ENCODE measurements around the gene PTPRD. TPM values are rescaled to one million over a fixed set of nuclear protein-coding genes. Genes with fewer than 3 reads are reported as not detected.

The PTPRD gene
- total RNA-seq, 3 donors from 2014 or later: 0.26 to 0.49 (median 0.28) TPM

GRCh38 chr9:8643896-8644295, 1968.9 kb downstream of the PTPRD start:
- H3K4me3 Mint-ChIP-seq: no peak overlapping the region
- H3K36me3 Mint-ChIP-seq (ENCODE audit: insufficient read depth): no peaks in the 10 kb centered on the region
- H3K4me1 Mint-ChIP-seq (ENCODE audit: low read depth): no peaks in the 10 kb centered on the region
- no peaks in the 10 kb centered on the region for H3K9me3 Mint-ChIP-seq
- ATAC-seq (peak in 1 of 2 donors; percentile 27), DNase-seq (no peak)
- H3K27me3 Mint-ChIP-seq (ENCODE audit: low read depth): no peaks in the 10 kb centered on the region

DNA sequence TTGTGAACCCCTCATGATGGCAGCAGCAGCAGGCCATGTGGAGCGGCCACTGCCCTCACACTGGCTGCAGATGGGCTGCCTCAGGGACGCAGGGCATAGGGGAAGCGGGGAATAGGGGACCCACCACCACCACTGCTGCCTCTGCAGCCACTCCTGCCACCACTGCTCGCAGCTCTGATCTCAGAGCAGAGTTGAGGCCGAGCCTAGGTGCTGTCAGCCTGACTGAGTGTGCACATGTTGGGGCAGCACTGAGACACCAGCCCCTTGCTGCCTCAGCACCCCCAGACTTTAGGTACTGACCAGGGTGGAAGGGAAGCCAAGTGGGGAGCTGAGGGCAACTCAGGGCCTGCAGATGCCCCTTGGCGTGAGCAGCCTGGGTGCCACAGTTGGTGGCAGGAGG, 1969.3 kb downstream of the PTPRD start:
- Mint-ChIP-seq H3K4me3 (no peak overlapping the region), H3K4me1 (ENCODE audit: low read depth) (no peaks in the 10 kb centered on the region), H3K9me3 (no peaks in the 10 kb centered on the region), H3K36me3 (ENCODE audit: insufficient read depth) (no peaks in the 10 kb centered on the region), H3K27me3 (ENCODE audit: low read depth) (no peaks in the 10 kb centered on the region)
- ATAC-seq: no peak
- no peak for DNase-seq

GRCh38 chr9:8640761-8641160, 1972.0 kb downstream of the PTPRD start:
- no peak overlapping the region for H3K4me3 Mint-ChIP-seq
- ATAC-seq (no peak), DNase-seq (no peak)
- no peaks in the 10 kb centered on the region for H3K36me3 Mint-ChIP-seq (ENCODE audit: insufficient read depth)
- no peaks in the 10 kb centered on the region for H3K4me1 Mint-ChIP-seq (ENCODE audit: low read depth)
- H3K9me3 Mint-ChIP-seq: no peaks in the 10 kb centered on the region
- no peaks in the 10 kb centered on the region for H3K27me3 Mint-ChIP-seq (ENCODE audit: low read depth)

- H3K4me3 Mint-ChIP-seq: no peak overlapping the region
- DNase-seq (no peak), ATAC-seq (no peak)
- H3K9me3 Mint-ChIP-seq: no peaks in the 10 kb centered on the region
- H3K27me3 Mint-ChIP-seq (ENCODE audit: low read depth): no peaks in the 10 kb centered on the region
- H3K36me3 Mint-ChIP-seq (ENCODE audit: insufficient read depth): no peaks in the 10 kb centered on the region
- H3K4me1 Mint-ChIP-seq (ENCODE audit: low read depth): no peaks in the 10 kb centered on the region
Measured at GRCh38 chr9:8637626-8638025, 1975.2 kb downstream of the PTPRD start.

DNA sequence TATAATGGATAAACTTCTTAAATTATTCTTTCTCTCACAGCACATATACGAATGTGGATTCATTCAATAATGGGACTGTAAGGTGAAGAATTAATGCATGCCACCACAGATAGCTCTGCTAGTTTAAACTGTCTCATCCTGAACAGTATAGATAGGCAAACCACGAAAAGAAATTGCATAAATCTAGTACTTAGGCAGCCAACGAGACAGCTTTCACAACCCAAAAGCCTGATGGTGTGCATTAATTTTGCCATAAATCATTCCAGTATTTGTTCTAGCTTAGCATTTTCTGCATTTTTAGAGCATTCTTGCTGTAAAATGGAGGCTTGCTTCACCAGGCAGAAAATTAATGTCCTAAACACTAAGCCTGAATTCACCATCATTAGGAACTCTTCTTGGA, 1979.0 kb downstream of the PTPRD start:
- Mint-ChIP-seq H3K4me1 (ENCODE audit: low read depth) (no peaks in the 10 kb centered on the region), H3K4me3 (no peak overlapping the region), H3K9me3 (no peaks in the 10 kb centered on the region), H3K27me3 (ENCODE audit: low read depth) (no peaks in the 10 kb centered on the region), H3K36me3 (ENCODE audit: insufficient read depth) (no peaks in the 10 kb centered on the region)
- DNase-seq: no peak
- ATAC-seq: no peak

DNA sequence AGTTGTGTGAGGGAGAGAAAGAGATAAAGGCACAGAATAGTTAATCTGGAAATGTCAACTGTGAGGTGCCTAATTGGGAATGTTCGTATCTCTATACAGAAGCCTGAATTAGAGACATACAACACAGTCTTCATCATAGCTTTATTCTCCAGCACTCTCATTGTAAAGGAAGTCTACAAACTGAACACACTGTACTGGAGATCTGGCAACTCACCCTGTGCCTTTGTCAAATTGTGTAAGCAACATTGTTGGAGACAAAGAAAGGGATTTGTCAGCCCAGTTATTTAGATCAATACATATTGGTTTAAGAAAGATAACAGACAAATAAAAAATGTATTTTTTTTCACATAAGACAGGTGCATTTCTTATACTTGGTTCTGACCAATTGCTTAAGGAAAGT, 1980.3 kb downstream of the PTPRD start:
- H3K4me3 Mint-ChIP-seq: no peak overlapping the region
- DNase-seq: no peak
- H3K9me3 Mint-ChIP-seq: no peaks in the 10 kb centered on the region
- ATAC-seq: no peak
- no peaks in the 10 kb centered on the region for H3K4me1 Mint-ChIP-seq (ENCODE audit: low read depth)
- H3K36me3 Mint-ChIP-seq (ENCODE audit: insufficient read depth): no peaks in the 10 kb centered on the region
- no peaks in the 10 kb centered on the region for H3K27me3 Mint-ChIP-seq (ENCODE audit: low read depth)

DNA sequence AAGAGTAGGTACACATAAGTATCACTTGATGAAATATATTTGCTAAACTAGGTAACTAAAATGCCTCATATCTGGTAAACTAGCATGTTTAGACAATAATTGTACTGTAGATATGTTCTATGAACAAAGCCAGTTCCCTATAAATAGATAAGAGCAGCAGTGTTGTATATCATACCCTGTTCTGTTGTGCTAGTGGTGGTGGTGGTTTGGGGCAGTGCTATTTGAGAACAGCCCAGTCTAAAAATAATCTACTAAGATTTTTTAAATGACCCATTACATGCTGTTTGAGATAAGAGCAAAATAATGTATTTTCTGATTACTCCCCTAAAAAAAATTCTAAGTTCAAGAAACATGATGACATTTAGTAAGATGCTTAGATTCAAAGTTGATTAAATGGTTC, 1984.0 kb downstream of the PTPRD start:
- H3K27me3 Mint-ChIP-seq (ENCODE audit: low read depth): no peaks in the 10 kb centered on the region
- H3K4me1 Mint-ChIP-seq (ENCODE audit: low read depth): no peaks in the 10 kb centered on the region
- no peak overlapping the region for H3K4me3 Mint-ChIP-seq
- no peak for ATAC-seq
- no peak for DNase-seq
- no peaks in the 10 kb centered on the region for H3K9me3 Mint-ChIP-seq
- no peaks in the 10 kb centered on the region for H3K36me3 Mint-ChIP-seq (ENCODE audit: insufficient read depth)

- Mint-ChIP-seq H3K27me3 (ENCODE audit: low read depth) (no peaks in the 10 kb centered on the region), H3K9me3 (no peaks in the 10 kb centered on the region), H3K36me3 (ENCODE audit: insufficient read depth) (no peaks in the 10 kb centered on the region), H3K4me1 (ENCODE audit: low read depth) (no peaks in the 10 kb centered on the region), H3K4me3 (no peak overlapping the region)
- ATAC-seq (no peak), DNase-seq (no peak)
Measured at GRCh38 chr9:8627976-8628679, 1984.7 kb downstream of the PTPRD start.

- no peak overlapping the region for H3K4me3 Mint-ChIP-seq
- H3K4me1 Mint-ChIP-seq (ENCODE audit: low read depth): no peaks in the 10 kb centered on the region
- H3K27me3 Mint-ChIP-seq (ENCODE audit: low read depth): no peaks in the 10 kb centered on the region
- DNase-seq (no peak), ATAC-seq (no peak)
- H3K9me3 Mint-ChIP-seq: no peaks in the 10 kb centered on the region
- H3K36me3 Mint-ChIP-seq (ENCODE audit: insufficient read depth): no peaks in the 10 kb centered on the region
Measured at GRCh38 chr9:8622871-8623270, 1989.9 kb downstream of the PTPRD start.

DNA sequence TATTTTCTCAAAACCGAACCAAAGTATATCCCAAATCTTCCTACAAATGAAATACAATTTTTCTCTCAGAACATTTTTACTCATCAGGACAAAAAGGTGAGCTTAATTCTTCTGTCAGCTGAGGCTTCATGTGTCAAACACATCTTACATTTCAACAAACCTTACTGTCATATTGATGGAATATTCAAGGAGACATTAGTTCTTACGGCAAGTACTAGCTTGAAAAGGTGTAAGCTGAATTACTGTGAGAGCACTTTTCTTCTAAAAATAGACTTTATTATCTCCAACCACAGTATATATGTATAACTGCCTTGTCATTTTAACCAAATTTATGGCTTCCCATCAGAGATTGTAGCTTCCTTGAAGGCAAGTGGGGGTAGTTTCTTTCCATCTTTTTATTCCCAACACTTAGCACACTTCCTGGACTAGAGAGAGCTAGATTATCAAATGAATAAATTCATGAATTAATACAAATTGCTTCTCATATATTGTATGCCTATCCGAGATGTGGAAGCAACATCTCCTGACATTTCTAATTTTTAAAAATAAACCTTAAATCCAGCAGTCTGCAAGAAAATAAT, 1990.5 kb downstream of the PTPRD start:
- Mint-ChIP-seq H3K4me3 (no peak overlapping the region), H3K9me3 (no peaks in the 10 kb centered on the region), H3K27me3 (ENCODE audit: low read depth) (no peaks in the 10 kb centered on the region), H3K4me1 (ENCODE audit: low read depth) (no peaks in the 10 kb centered on the region), H3K36me3 (ENCODE audit: insufficient read depth) (no peaks in the 10 kb centered on the region)
- ATAC-seq (no peak), DNase-seq (no peak)

DNA sequence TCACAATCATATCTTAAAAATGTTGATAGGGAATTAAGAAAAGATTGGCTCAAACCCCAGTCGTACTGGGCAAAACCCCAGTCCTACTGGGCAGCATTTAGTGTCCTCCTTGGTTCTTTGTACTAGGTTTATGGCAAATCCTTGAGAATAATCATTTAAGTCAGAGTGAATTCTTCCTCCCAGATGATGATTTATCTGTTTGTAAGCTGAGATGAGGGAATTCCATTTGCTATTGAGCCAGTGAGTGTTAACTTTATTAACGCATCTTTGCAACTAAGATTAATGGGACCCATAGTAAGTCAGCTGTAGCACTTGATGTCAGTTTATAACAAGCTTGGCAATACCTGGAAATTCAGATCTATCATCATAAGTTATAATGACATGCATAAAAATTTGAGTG, 1991.4 kb downstream of the PTPRD start:
- ATAC-seq: no peak
- Mint-ChIP-seq H3K27me3 (ENCODE audit: low read depth) (no peaks in the 10 kb centered on the region), H3K36me3 (ENCODE audit: insufficient read depth) (no peaks in the 10 kb centered on the region), H3K4me3 (no peak overlapping the region), H3K4me1 (ENCODE audit: low read depth) (no peaks in the 10 kb centered on the region), H3K9me3 (no peaks in the 10 kb centered on the region)
- DNase-seq: no peak

GRCh38 chr9:8616414-8616813, 1996.4 kb downstream of the PTPRD start:
- ATAC-seq (no peak), DNase-seq (no peak)
- Mint-ChIP-seq H3K27me3 (ENCODE audit: low read depth) (no peaks in the 10 kb centered on the region), H3K36me3 (ENCODE audit: insufficient read depth) (no peaks in the 10 kb centered on the region), H3K9me3 (no peaks in the 10 kb centered on the region), H3K4me3 (no peak overlapping the region), H3K4me1 (ENCODE audit: low read depth) (no peaks in the 10 kb centered on the region)

GRCh38 chr9:8614926-8615440, 1997.8 kb downstream of the PTPRD start:
- H3K36me3 Mint-ChIP-seq (ENCODE audit: insufficient read depth): no peaks in the 10 kb centered on the region
- DNase-seq: no peak

GRCh38 chr9:8613346-8613825, 1999.4 kb downstream of the PTPRD start:
- no peaks in the 10 kb centered on the region for H3K9me3 Mint-ChIP-seq
- H3K4me3 Mint-ChIP-seq: no peak overlapping the region
- no peaks in the 10 kb centered on the region for H3K36me3 Mint-ChIP-seq (ENCODE audit: insufficient read depth)
- DNase-seq: no peak
- H3K4me1 Mint-ChIP-seq (ENCODE audit: low read depth): no peaks in the 10 kb centered on the region
- no peak for ATAC-seq
- no peaks in the 10 kb centered on the region for H3K27me3 Mint-ChIP-seq (ENCODE audit: low read depth)

More at GRCh38 chr9:8614926-8615440, 1997.8 kb downstream of the PTPRD start:
- no peak overlapping the region for H3K4me3 Mint-ChIP-seq
- H3K4me1 Mint-ChIP-seq (ENCODE audit: low read depth): no peaks in the 10 kb centered on the region
- H3K9me3 Mint-ChIP-seq: no peaks in the 10 kb centered on the region
- no peaks in the 10 kb centered on the region for H3K27me3 Mint-ChIP-seq (ENCODE audit: low read depth)
- ATAC-seq: no peak

- H3K4me1 Mint-ChIP-seq (ENCODE audit: low read depth): no peaks in the 10 kb centered on the region
- DNase-seq: no peak
- H3K4me3 Mint-ChIP-seq: no peak overlapping the region
- H3K9me3 Mint-ChIP-seq: no peaks in the 10 kb centered on the region
- no peaks in the 10 kb centered on the region for H3K36me3 Mint-ChIP-seq (ENCODE audit: insufficient read depth)
- H3K27me3 Mint-ChIP-seq (ENCODE audit: low read depth): no peaks in the 10 kb centered on the region
- no peak for ATAC-seq
Measured at GRCh38 chr9:8611153-8611552, 2001.6 kb downstream of the PTPRD start.

Measured in activated T-cell treated with anti-CD3 and anti-CD28 coated beads, Interleukin-2, amount 50 U/mL, for 4 hours (primary cell).